Stimulated activated CD4-positive, alpha-beta T cell treated with anti-CD3 and anti-CD28 coated beads, Interleukin-1b, Interleukin-23, amount 100 ng/mL, for 1 hour (primary cell): ENCODE data around the gene PEBP1.
"Not testable (repeated sequence)": the region's sequence is repeated elsewhere in the genome, so short reads cannot be mapped to it uniquely, and the experiment has no call there.

Experiments
- DNase-seq, 2 donors: peaks; one replicate each; pipeline ENCODE4 v3.0.0-alpha.2; 2020; ENCODE audit warnings: low read depth in 2 of 2

PEBP1 gene

GRCh38 chr12:118135788-118136558 is at the start of gene PEBP1:
Gene PEBP1, plus strand, starts transcription at chr12:118136124. Its CDS starts 86 bp downstream, at chr12:118136210.
- DNase-seq: peak; percentile 65 to 91

GRCh38 chr12:118089782-118090181 is 46.1 kb upstream of the PEBP1 start:
- no peak for DNase-seq

GRCh38 chr12:118094039-118094438 is 41.9 kb upstream of the PEBP1 start:
- DNase-seq: no peak

- no peak for DNase-seq
Measured at GRCh38 chr12:118098401-118098800, 37.5 kb upstream of the PEBP1 start.

- DNase-seq: no peak
Measured at GRCh38 chr12:118098911-118099671, 36.8 kb upstream of the PEBP1 start.

GRCh38 chr12:118101051-118101450 is 34.9 kb upstream of the PEBP1 start:
- DNase-seq: no peak

GRCh38 chr12:118102070-118102469 is 33.9 kb upstream of the PEBP1 start:
- DNase-seq: no peak

GRCh38 chr12:118102609-118103008 is 33.3 kb upstream of the PEBP1 start:
- DNase-seq: no peak

- no peak for DNase-seq
Measured at GRCh38 chr12:118103201-118103600, 32.7 kb upstream of the PEBP1 start.

- no peak for DNase-seq
Measured at GRCh38 chr12:118103601-118104382, 32.1 kb upstream of the PEBP1 start, which contains the start of gene VSIG10. Gene VSIG10, minus strand, starts transcription at chr12:118104011. Its CDS starts 340 bp downstream, at chr12:118103671.

GRCh38 chr12:118107011-118107410 is 28.9 kb upstream of the PEBP1 start:
- no peak for DNase-seq

- no peak for DNase-seq
Measured at GRCh38 chr12:118107694-118108093, 28.2 kb upstream of the PEBP1 start.

- DNase-seq: no peak
Measured at GRCh38 chr12:118109088-118109487, 26.8 kb upstream of the PEBP1 start.

- no peak for DNase-seq
Measured at GRCh38 chr12:118119449-118119879, 16.5 kb upstream of the PEBP1 start.

GRCh38 chr12:118120579-118121363 is 15.2 kb upstream of the PEBP1 start:
- peak; percentile 16 to 47 for DNase-seq

GRCh38 chr12:118122264-118122663 is 13.7 kb upstream of the PEBP1 start:
- DNase-seq: no peak

- DNase-seq: no peak
Measured at GRCh38 chr12:118124333-118124874, 11.5 kb upstream of the PEBP1 start.

- no peak for DNase-seq
Measured at GRCh38 chr12:118125743-118126118, 10.2 kb upstream of the PEBP1 start.

- DNase-seq: no peak
Measured at GRCh38 chr12:118126119-118126757, 9.7 kb upstream of the PEBP1 start.

GRCh38 chr12:118127867-118128266 is 8.1 kb upstream of the PEBP1 start:
- no peak for DNase-seq

GRCh38 chr12:118129436-118129835 is 6.5 kb upstream of the PEBP1 start:
- DNase-seq: not testable (repeated sequence)
